DOHH2 (cell line): ENCODE measurements around the gene SQSTM1.

ENCODE experiments used
- H3F3A ChIP-seq: fragments of 200-600 bp; sonication (generic), shearing (Covaris generic); 2 replicates; pipeline ENCODE4 v1.6.0; 2016; ENCODE audit warnings: antibody characterized with exemption, mild to moderate bottlenecking; ENCODE audit not compliant: control insufficient read depth, insufficient read depth
- H3K27ac ChIP-seq: fragments of 200-600 bp; sonication (generic); 2 replicates; pipeline ENCODE4 v1.5.1; 2014; ENCODE audit warnings: low read depth, mild to moderate bottlenecking, low read length, moderate library complexity
- H3K27me3 ChIP-seq: fragments of 200-600 bp; sonication (generic); 2 replicates; pipeline ENCODE4 v1.6.1; 2014; ENCODE audit warnings: mild to moderate bottlenecking, low read length, mixed read lengths; ENCODE audit not compliant: control insufficient read depth
- H3K36me3 ChIP-seq: fragments of 200-600 bp; sonication (generic); 2 replicates; pipeline ENCODE4 v1.6.1; 2014; ENCODE audit warnings: mild to moderate bottlenecking, low read length, moderate library complexity, mixed read lengths; ENCODE audit not compliant: control insufficient read depth
- H3K4me1 ChIP-seq: fragments of 200-600 bp; sonication (generic); 2 replicates; pipeline ENCODE4 v1.6.1; 2014; ENCODE audit warnings: mild to moderate bottlenecking, low read length, mixed read lengths; ENCODE audit not compliant: control insufficient read depth
- H3K4me2 ChIP-seq: fragments of 200-600 bp; sonication (generic); 2 replicates; pipeline ENCODE4 v1.6.0; 2014; ENCODE audit warnings: mild to moderate bottlenecking, low read length, moderate library complexity
- H3K4me3 ChIP-seq: fragments of 200-600 bp; sonication (generic); 2 replicates; pipeline ENCODE4 v1.5.1; 2014; ENCODE audit warnings: mild to moderate bottlenecking, low read length, mixed read lengths
- H3K79me2 ChIP-seq: fragments of 200-600 bp; sonication (generic); 2 replicates; pipeline ENCODE4 v1.6.1; 2014; ENCODE audit warnings: mild to moderate bottlenecking, low read length, mixed read lengths; ENCODE audit not compliant: control insufficient read depth
- H3K9me2 ChIP-seq: fragments of 200-600 bp; sonication (generic); replicated peaks from 2 replicates; pipeline ENCODE4 v1.6.1; 2014; ENCODE audit warnings: mild to moderate bottlenecking, low read length, mixed read lengths; ENCODE audit not compliant: control insufficient read depth
- H3K9me3 ChIP-seq: fragments of 200-600 bp; sonication (generic); 2 replicates; pipeline ENCODE4 v1.6.1; 2014; ENCODE audit warnings: antibody characterized with exemption, low read length, mixed read lengths; ENCODE audit not compliant: control insufficient read depth, insufficient read depth
- H4K20me1 ChIP-seq: fragments of 200-600 bp; sonication (generic); 2 replicates; pipeline ENCODE4 v1.6.0; 2014; ENCODE audit warnings: low read depth, mild to moderate bottlenecking, antibody characterized with exemption, low read length, moderate library complexity; ENCODE audit not compliant: control insufficient read depth, insufficient read depth
- CTCF ChIP-seq: fragments of 200-600 bp; sonication (generic); IDR thresholded peaks from one replicate; pipeline ENCODE4 v1.5.1; 2014; ENCODE audit warnings: antibody characterized with exemption, mild to moderate bottlenecking, low read depth, low read length; ENCODE audit not compliant: poor library complexity, severe bottlenecking
- EZH2phosphoT487 ChIP-seq: fragments of 200-600 bp; sonication (generic); IDR thresholded peaks from 2 replicates; pipeline ENCODE4 v1.6.1; 2017; ENCODE audit warnings: borderline replicate concordance, mild to moderate bottlenecking, antibody characterized with exemption, low read length, moderate library complexity, mixed read lengths

The SQSTM1 gene

GRCh38 chr5:179825655-179826182 is 5.0 kb downstream of the SQSTM1 start:
- H3K36me3 ChIP-seq: peaks cover 70% of the 10 kb centered on the region
- no peaks in the 10 kb centered on the region for H3K9me3 ChIP-seq
- H3K4me1 ChIP-seq: peaks cover 11% of the 10 kb centered on the region
- peaks cover 12% of the 10 kb centered on the region; the same call in 1 of the 2 replicates for H4K20me1 ChIP-seq
- no peaks in the 10 kb centered on the region for H3K27me3 ChIP-seq
- H3K27ac ChIP-seq: no peak overlapping the region
- H3F3A ChIP-seq: 0 out of 2 replicates have a peak, but pooled peaks cover 3% of the 10 kb centered on the region
- no peak overlapping the region for H3K4me2 ChIP-seq
- H3K4me3 ChIP-seq: no peak overlapping the region
- no peak for TF ChIP-seq CTCF
- no peak for TF ChIP-seq EZH2phosphoT487
- peaks cover 23% of the 10 kb centered on the region for H3K79me2 ChIP-seq
- H3K9me2 ChIP-seq: no peaks in the 10 kb centered on the region

GRCh38 chr5:179827680-179828079 is 7.0 kb downstream of the SQSTM1 start:
- H3K27me3 ChIP-seq: no peaks in the 10 kb centered on the region
- no peaks in the 10 kb centered on the region for H3F3A ChIP-seq
- no peak overlapping the region for H3K27ac ChIP-seq
- peaks cover 71% of the 10 kb centered on the region for H3K36me3 ChIP-seq
- H3K4me3 ChIP-seq: no peak overlapping the region
- no peak overlapping the region for H3K4me2 ChIP-seq
- TF ChIP-seq CTCF: no peak
- no peak for TF ChIP-seq EZH2phosphoT487
- H3K9me3 ChIP-seq: no peaks in the 10 kb centered on the region
- no peaks in the 10 kb centered on the region; the same call in 1 of the 2 replicates for H3K4me1 ChIP-seq
- no peaks in the 10 kb centered on the region for H3K9me2 ChIP-seq
- peaks cover 4% of the 10 kb centered on the region for H3K79me2 ChIP-seq
- peaks cover 1% of the 10 kb centered on the region; the same call in 1 of the 2 replicates for H4K20me1 ChIP-seq

GRCh38 chr5:179828756-179829421 is 8.2 kb downstream of the SQSTM1 start:
- H4K20me1 ChIP-seq: no peaks in the 10 kb centered on the region
- no peaks in the 10 kb centered on the region for H3K9me2 ChIP-seq
- no peaks in the 10 kb centered on the region for H3K27me3 ChIP-seq
- H3K36me3 ChIP-seq: peaks cover 74% of the 10 kb centered on the region
- no peaks in the 10 kb centered on the region for H3K9me3 ChIP-seq
- no peak overlapping the region for H3K4me2 ChIP-seq
- H3K4me3 ChIP-seq: no peak overlapping the region
- H3K4me1 ChIP-seq: no peaks in the 10 kb centered on the region
- no peak overlapping the region for H3K27ac ChIP-seq
- TF ChIP-seq EZH2phosphoT487: no peak
- no peak for TF ChIP-seq CTCF
- H3F3A ChIP-seq: no peaks in the 10 kb centered on the region
- no peaks in the 10 kb centered on the region for H3K79me2 ChIP-seq
